Iris pigment epithelial cell (primary cell): Measurements from ENCODE around the gene JAG1.

Experiments used
- DNase-seq: peaks from one replicate; pipeline ENCODE4 v3.0.0-alpha.2; 2011; ENCODE audit warnings: low read depth

Gene JAG1

DNA sequence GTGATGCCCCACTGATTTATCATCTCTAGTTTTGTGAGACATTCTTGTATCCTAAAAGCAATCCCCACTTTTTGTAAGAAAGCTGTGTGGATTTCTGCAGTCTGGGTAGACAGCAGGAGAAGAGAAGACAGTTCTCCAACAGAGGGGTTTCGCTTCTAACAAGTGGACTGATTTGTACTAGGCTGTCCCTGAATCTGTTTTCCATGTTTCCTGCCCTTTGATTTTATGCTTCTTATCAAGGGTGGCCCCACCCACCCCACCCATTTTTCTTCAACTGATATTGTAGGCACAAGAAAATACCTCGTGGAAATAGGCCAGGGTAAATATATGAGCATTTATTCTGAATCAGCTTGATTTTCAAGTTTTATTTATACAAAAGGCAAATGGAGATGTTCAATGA lies 25.7 kb upstream of the JAG1 start:
- no peak for DNase-seq

DNA sequence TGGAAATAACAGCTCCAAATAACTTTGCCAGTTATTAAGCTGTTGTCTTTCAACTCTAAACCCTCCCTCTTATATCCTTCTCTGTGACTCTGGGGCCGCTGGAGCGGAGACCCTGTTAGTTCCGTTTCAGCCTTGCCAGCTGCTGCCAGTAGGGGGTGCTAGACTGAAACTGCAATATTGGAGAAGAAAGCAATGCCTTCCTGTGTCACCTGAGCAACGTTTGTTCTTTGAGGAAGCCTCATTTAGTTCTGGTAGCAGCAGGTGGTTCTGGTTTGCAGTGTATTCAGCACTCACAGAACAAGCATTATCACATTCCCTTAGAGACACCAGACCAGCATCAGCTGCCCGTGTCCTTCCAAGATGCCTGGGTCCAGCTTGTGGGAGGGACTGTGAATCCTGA lies 22.9 kb upstream of the JAG1 start:
- no peak for DNase-seq

GRCh38 chr20:10689385-10689784 lies 15.6 kb upstream of the JAG1 start:
- DNase-seq = no peak

GRCh38 chr20:10687895-10688294 lies 14.1 kb upstream of the JAG1 start:
- DNase-seq = no peak

GRCh38 chr20:10686356-10687133 lies 12.7 kb upstream of the JAG1 start:
- DNase-seq = no peak

DNA sequence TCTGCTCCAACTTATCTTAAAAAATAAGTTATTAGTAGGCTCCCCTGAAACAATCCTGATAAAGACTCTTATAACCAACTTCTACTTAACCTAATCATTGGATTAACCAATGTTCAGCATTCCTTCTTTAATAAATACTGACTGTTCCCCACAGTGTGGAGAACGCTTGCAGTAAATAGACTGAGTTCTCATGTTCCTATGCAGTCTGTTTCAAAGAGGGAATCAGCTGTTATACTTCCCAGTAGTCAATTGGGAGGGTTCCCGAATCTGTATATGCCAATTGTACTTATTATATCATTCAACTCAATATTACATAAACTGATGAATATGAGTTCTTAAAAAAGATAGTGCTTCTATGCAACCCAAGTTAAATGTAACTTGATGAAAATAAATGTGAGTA lies 9.7 kb upstream of the JAG1 start:
- DNase-seq = no peak

DNA sequence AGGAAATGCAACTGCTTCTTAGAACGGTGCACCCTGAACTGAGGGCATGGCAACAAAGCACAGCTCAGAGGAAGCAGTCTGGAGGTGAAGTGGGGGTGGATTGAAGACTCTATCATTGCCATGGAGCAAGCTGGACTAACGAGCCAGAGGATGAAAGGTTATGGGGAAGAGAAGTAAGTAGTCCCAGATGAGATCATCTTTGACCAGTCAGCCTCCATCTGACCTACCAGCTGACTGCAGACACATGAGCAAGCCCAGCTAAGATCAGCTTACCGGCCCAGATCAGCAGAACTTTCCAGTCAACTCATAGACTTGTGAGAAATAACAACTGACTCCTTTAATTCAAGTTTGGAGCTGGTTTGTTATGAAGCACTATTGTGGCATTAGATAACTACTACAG lies 9.1 kb upstream of the JAG1 start:
- peak; percentile 65 for DNase-seq

GRCh38 chr20:10681494-10681893 lies 7.7 kb upstream of the JAG1 start:
- no peak for DNase-seq

GRCh38 chr20:10680571-10680970 lies 6.8 kb upstream of the JAG1 start:
- no peak for DNase-seq

DNA sequence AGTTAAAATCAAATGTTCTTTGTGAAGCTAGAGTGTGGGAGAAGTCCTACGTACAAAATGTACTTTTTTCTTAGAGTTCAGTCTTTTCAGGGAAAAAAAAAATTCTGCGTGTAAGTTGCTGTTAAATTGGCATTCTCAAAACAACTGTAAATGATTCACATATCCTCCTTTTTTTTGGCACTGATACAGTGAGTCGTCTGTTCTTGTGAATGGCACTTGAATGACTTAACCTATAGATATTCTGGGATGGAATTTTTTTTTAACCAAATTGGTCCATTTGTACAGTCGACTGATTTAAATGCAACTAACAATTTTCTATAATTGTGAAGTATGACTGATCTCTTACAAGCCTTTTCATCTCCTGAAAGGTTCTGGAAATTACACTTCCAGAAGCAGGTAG lies 5.5 kb upstream of the JAG1 start:
- peak; percentile 42 for DNase-seq

DNA sequence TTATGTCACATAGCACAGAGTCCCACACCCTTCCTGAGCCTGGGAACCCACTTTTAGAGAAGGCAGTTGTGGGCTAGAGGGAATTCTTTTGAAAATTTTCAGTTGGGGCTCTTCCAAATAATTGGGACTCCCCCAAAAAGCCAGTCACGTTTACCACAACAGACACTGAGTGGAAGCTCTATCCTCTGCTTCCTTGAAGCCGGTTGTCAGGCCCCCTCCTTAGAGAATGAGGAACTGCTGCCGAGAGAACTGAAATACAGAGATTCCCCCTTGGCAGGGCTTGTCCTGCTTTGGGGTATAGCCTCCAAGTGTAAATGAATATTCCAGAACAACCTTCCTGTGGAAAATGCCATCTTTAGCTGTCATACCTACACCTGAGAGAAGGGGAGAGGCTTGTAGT lies 2.7 kb upstream of the JAG1 start:
- no peak for DNase-seq

DNA sequence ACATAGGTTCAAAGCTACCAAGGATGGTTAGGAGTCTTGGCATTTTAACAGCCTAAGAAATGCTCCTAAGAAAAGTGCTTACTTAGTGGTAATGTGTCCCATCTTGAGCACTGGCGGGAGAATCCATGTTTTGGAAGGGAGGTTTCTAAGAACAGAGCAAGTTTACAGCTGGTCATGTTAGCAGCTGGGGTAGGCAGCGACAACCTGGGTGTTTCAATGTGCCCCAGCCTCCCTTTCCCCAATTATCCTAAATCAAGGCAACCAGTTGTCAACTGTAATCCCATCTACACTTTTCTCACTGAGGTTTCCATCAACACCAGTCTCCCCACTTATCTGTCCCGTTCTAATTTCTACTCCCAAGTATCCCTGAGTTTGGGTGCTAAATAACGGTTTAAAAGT lies 1.6 kb upstream of the JAG1 start:
- no peak for DNase-seq

DNA sequence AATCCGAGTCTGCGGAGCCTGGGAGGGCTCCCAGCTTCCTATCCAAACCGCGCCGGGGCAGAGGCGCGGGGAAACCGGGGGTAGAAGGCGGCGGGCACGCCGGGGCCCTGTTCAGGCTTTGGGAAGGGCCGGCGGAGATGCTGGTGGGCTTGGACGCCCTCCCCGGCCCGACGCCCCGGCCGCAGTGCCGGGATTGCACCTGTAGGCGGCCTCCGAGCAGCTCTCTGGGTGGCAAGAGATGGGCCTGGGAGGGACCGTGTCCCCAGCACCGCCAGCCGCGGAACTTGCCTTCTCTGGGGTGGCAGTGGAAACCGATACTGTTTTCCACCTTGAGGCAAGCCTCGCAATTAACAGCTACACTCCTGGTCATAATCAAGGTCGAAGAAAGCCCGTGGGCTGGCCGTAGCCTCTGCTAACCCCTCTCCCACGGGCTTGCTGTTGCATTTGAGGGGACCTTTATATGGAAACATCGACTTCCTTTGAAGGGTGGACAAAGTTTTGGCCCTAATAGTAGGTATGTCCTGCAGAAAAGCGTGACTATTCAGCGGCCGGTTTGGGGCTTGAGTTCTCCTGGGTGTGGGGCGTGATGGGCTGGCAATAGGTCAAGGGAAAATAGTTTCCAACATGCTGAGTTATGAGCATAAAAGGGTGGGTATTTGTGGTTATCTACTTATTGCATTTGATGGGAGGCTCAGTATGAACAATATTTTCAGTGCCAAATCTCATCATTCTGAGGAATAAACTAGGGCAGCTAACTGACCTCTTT lies 1.1 kb upstream of the JAG1 start:
- peak; percentile 67 for DNase-seq

GRCh38 chr20:10673176-10673841 lies 490 bp downstream of the JAG1 start:
- peak; percentile 61 for DNase-seq

DNA sequence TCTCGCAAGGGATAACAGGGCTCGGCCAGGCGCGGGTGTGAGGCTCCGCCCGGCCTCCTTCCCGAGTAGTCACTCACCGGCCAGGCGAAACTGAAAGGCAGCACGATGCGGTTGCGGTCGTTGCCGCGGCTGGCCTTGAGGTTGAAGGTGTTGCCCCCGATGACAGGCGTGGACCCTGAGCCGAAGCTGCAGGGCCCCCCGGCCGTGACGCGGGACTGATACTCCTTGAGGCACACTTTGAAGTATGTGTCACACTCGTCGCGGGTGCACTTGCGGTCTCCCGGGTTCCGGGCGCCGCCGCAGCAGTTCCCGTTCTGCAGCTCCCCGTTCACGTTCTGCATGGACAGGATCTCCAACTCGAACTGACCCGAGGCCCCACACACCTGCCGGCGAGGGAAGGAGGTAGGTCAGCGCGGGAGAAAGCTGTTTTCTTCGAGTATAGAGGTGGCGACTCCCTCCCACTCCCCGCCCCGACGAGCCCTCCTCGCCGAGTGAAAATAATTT lies 1.1 kb downstream of the JAG1 start:
- DNase-seq = peak; percentile 82

- peak; percentile 63 for DNase-seq
Observed at GRCh38 chr20:10671919-10672623, 1.7 kb downstream of the JAG1 start.

GRCh38 chr20:10671221-10671918 lies 2.4 kb downstream of the JAG1 start:
- DNase-seq = peak; percentile 96

DNA sequence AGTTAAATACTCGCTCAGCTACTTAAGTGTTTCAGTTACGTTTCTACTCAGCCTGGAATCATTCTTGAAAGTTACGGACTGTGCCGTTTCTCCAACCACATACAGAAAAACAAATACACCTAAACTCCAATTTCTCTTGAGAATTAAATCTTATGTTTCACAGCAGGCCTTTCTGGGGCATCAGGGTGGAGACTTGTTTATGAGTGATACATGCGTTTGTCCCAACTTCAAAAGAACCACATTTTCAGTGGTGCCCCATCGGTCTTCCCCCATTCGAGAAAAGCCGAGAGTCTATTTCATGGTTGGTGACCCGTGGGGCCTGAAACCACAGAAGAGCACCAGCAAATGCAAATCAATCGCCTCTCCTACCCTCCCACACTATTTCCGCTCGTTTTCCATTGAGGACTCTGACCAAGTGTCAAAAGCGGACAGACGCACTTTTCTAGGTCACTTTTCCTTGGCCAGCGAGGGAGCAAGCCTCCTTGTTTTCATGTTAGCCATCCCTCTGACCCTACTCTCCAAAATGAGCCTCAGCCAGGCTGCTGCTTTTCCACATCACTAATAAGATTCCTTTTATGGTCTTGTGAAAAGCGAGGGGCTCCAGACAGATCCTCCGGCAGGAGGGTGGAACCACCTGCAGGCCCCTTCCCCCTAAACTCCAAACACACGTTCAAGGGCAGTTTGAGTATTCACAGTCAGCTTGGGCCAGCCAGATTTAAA lies 3.1 kb downstream of the JAG1 start:
- DNase-seq = peak; percentile 51

GRCh38 chr20:10669843-10670446 lies 3.9 kb downstream of the JAG1 start:
- DNase-seq = no peak

GRCh38 chr20:10668677-10669368 lies 5.0 kb downstream of the JAG1 start:
- DNase-seq = peak; percentile 45
